Uterus (tissue), 2 donors: Measurements from ENCODE around the gene STXBP5L.

Experiments used
- CTCF ChIP-seq, 4 experiments: fragments of 200-600 bp in 2 of 4; fragments of 450-650 bp in 2 of 4; sonication (generic) in 2 of 4; IDR thresholded peaks; one replicate each; pipeline ENCODE4 v1.5.1; 2016 to 2019; ENCODE audit warnings: antibody characterized with exemption in 4 of 4, mild to moderate bottlenecking in 2 of 4, moderate library complexity in 1 of 4
- POLR2A ChIP-seq, 2 donors: fragments of 450-650 bp; IDR thresholded peaks; one replicate each; pipeline ENCODE4 v1.6.1; 2016; ENCODE audit warnings: antibody characterized with exemption in 2 of 2, mild to moderate bottlenecking in 1 of 2, moderate library complexity in 1 of 2

- TF ChIP-seq CTCF (IDR thresholded peaks at IDR 0.05): no peak
- TF ChIP-seq POLR2A (IDR thresholded peaks at IDR 0.05): no peak
Measured at GRCh38 chr3:121436074-121436473, 528.1 kb downstream of the STXBP5L start.
